Measurements from ENCODE around the gene ADAMTSL3. TPM values are rescaled to one million over a fixed set of nuclear protein-coding genes. Genes with fewer than 3 reads are reported as not detected.

The ADAMTSL3 gene, protein sequence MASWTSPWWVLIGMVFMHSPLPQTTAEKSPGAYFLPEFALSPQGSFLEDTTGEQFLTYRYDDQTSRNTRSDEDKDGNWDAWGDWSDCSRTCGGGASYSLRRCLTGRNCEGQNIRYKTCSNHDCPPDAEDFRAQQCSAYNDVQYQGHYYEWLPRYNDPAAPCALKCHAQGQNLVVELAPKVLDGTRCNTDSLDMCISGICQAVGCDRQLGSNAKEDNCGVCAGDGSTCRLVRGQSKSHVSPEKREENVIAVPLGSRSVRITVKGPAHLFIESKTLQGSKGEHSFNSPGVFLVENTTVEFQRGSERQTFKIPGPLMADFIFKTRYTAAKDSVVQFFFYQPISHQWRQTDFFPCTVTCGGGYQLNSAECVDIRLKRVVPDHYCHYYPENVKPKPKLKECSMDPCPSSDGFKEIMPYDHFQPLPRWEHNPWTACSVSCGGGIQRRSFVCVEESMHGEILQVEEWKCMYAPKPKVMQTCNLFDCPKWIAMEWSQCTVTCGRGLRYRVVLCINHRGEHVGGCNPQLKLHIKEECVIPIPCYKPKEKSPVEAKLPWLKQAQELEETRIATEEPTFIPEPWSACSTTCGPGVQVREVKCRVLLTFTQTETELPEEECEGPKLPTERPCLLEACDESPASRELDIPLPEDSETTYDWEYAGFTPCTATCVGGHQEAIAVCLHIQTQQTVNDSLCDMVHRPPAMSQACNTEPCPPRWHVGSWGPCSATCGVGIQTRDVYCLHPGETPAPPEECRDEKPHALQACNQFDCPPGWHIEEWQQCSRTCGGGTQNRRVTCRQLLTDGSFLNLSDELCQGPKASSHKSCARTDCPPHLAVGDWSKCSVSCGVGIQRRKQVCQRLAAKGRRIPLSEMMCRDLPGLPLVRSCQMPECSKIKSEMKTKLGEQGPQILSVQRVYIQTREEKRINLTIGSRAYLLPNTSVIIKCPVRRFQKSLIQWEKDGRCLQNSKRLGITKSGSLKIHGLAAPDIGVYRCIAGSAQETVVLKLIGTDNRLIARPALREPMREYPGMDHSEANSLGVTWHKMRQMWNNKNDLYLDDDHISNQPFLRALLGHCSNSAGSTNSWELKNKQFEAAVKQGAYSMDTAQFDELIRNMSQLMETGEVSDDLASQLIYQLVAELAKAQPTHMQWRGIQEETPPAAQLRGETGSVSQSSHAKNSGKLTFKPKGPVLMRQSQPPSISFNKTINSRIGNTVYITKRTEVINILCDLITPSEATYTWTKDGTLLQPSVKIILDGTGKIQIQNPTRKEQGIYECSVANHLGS (N-terminal part only)
- total RNA-seq (ENCODE audit: unreplicated experiment), result 0.64 TPM
- long read RNA-seq, result 0 reads

DNA sequence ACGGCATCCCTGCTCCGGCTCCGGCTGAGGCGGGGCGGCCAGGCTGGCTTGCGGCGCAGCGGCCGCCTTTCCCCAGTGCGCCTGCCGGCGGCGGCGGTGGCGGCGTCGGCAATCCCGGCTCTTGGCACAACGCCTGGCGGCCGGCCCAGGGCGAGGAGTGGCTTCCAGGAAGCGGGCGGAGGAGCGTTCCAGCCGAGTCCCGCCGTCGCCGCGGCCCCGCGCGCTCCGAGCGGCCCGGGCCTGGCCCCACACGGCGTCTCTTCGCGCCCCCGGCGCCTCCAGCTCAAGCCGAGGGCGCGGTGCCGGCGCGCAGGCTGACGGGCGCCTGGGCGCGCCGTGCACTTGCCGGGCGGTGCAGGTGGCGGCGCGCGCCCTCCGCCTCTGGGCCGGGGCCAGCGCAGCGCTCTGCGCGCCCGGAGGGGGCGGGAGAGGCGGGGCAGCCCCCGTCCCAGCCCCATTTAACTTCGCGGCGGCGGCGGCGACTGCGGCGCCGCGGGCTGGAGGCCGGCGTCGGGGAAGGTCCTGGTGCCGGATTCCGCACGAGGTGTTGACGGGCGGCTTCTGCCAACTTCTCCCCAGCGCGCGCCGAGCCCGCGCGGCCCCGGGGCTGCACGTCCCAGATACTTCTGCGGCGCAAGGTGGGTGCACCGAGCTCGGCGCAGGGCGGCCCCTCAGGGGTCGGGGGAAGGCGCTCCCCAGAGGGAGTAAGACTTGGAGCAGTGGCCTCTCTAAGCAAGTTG lies at the start of gene ADAMTSL3:
Gene ADAMTSL3 (plus strand): TSS at position 485 of the 740 bp plus-strand sequence. CDS start 1,639 bp downstream, outside the sequence.
- Mint-ChIP-seq H3K4me1 (ENCODE audit: unreplicated experiment) (peaks cover 15% of the 10 kb centered on the region), H3K27ac (ENCODE audit: unreplicated experiment) (no peak within 1 kb of the TSS), H3K27me3 (ENCODE audit: unreplicated experiment) (peaks cover 12% of the 10 kb centered on the region), H3K36me3 (ENCODE audit: low read depth, unreplicated experiment) (no peaks in the 10 kb centered on the region), H3K9me3 (ENCODE audit: unreplicated experiment) (no peaks in the 10 kb centered on the region), H3K4me3 (ENCODE audit: unreplicated experiment) (no peak within 1 kb of the TSS)
- TF ChIP-seq, protein P1, sequence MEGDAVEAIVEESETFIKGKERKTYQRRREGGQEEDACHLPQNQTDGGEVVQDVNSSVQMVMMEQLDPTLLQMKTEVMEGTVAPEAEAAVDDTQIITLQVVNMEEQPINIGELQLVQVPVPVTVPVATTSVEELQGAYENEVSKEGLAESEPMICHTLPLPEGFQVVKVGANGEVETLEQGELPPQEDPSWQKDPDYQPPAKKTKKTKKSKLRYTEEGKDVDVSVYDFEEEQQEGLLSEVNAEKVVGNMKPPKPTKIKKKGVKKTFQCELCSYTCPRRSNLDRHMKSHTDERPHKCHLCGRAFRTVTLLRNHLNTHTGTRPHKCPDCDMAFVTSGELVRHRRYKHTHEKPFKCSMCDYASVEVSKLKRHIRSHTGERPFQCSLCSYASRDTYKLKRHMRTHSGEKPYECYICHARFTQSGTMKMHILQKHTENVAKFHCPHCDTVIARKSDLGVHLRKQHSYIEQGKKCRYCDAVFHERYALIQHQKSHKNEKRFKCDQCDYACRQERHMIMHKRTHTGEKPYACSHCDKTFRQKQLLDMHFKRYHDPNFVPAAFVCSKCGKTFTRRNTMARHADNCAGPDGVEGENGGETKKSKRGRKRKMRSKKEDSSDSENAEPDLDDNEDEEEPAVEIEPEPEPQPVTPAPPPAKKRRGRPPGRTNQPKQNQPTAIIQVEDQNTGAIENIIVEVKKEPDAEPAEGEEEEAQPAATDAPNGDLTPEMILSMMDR (IDR thresholded peaks at IDR 0.05; ENCODE audit: unreplicated experiment), result no peak
- peak; percentile 56 for DNase-seq (ENCODE audit: low spot score)

DNA sequence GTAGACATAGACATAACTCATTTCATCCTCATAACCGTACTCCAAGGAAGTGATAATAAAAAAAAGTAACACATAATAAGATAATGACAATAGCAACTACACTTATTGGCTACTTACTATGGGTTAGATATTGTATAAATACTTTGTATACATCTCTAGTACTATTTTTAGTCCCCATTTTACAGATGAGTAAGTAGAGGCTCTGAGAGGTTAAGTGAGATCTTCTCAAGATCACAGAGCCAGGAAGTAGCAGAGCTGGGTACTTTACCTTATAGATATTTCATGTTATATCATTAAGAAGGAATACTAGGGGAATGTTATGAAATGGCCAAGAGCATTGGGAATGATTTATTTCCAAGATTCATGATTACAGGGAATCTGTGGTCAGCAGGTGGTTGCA lies 49.4 kb upstream of the ADAMTSL3 start:
- no peaks in the 10 kb centered on the region for H3K4me1 Mint-ChIP-seq (ENCODE audit: unreplicated experiment)
- no peaks in the 10 kb centered on the region for H3K9me3 Mint-ChIP-seq (ENCODE audit: unreplicated experiment)
- H3K4me3 Mint-ChIP-seq (ENCODE audit: unreplicated experiment), result no peak overlapping the region
- H3K36me3 Mint-ChIP-seq (ENCODE audit: low read depth, unreplicated experiment), result peaks cover 12% of the 10 kb centered on the region
- H3K27me3 Mint-ChIP-seq (ENCODE audit: unreplicated experiment), result no peaks in the 10 kb centered on the region
- TF ChIP-seq, protein P1 (IDR thresholded peaks at IDR 0.05; ENCODE audit: unreplicated experiment), result no peak
- H3K27ac Mint-ChIP-seq (ENCODE audit: unreplicated experiment), result no peak overlapping the region
- DNase-seq (ENCODE audit: low spot score), result no peak

DNA sequence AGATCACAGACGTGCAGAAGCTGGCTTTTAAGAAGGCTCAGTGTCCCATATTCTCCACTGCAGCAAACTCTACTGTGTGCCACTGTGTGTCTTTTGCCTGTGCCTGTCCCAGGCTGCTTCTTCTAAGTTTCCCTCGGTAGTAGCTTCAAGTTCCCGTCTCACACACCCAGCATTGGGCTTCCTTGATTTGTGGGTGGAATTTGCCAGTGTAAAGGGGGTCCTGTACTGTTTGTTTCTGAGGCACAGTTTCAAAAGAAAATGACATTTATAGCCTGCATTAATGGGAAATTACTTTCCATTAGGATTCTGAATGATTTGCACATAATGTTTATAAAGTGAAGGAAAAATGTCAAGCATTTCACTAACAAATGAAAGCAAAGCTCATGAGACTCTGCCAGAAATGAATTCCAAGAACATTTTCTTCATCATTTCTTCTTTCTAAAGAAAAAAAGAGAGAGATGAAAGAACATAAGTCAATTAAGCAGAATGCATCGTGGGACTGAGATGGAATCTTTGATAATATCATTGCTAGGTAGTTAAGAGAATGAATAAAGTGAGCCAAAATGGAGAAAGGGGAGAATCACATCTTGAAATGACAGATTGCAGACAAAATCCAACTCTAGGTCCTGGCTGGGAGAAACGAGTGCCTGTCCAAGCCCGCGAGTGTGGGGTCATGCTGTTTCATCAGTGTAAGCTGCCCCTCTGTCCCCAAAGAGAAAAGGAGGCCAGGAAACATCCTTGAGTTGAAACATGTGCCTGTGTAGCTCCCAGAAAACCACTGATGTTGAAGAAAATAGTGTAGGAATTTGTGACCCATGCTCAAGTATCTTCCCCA lies 48.6 kb upstream of the ADAMTSL3 start:
- TF ChIP-seq, protein P1 (IDR thresholded peaks at IDR 0.05; ENCODE audit: unreplicated experiment), result no peak
- no peak overlapping the region for H3K4me3 Mint-ChIP-seq (ENCODE audit: unreplicated experiment)
- H3K9me3 Mint-ChIP-seq (ENCODE audit: unreplicated experiment), result no peaks in the 10 kb centered on the region
- H3K36me3 Mint-ChIP-seq (ENCODE audit: low read depth, unreplicated experiment), result peaks cover 5% of the 10 kb centered on the region
- no peak overlapping the region for H3K27ac Mint-ChIP-seq (ENCODE audit: unreplicated experiment)
- H3K4me1 Mint-ChIP-seq (ENCODE audit: unreplicated experiment), result no peaks in the 10 kb centered on the region
- DNase-seq (ENCODE audit: low spot score), result no peak
- H3K27me3 Mint-ChIP-seq (ENCODE audit: unreplicated experiment), result no peaks in the 10 kb centered on the region

DNA sequence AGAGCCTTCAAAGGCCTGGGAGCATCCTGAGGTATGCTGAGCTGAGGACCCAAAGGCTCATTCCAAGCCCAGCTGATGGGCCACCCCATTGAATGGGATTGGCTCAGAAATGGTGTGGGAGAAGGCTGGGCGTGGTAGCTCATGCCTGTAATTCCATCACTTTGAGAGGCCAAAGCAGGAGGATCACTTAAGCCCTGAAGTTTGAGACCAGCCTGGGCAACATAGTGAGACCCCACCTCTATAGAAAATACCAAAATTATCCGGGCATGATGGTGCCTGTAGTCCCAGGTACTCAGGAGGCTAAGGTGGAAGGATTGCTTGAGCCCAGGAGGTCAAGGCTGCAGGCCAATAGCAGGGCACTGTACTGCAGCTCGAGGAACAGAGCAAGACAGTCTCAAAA lies 43.8 kb upstream of the ADAMTSL3 start:
- no peak overlapping the region for H3K4me3 Mint-ChIP-seq (ENCODE audit: unreplicated experiment)
- H3K27me3 Mint-ChIP-seq (ENCODE audit: unreplicated experiment), result no peaks in the 10 kb centered on the region
- no peaks in the 10 kb centered on the region for H3K4me1 Mint-ChIP-seq (ENCODE audit: unreplicated experiment)
- no peaks in the 10 kb centered on the region for H3K9me3 Mint-ChIP-seq (ENCODE audit: unreplicated experiment)
- TF ChIP-seq, protein P1 (IDR thresholded peaks at IDR 0.05; ENCODE audit: unreplicated experiment), result no peak
- no peaks in the 10 kb centered on the region for H3K36me3 Mint-ChIP-seq (ENCODE audit: low read depth, unreplicated experiment)
- no peak for DNase-seq (ENCODE audit: low spot score)
- H3K27ac Mint-ChIP-seq (ENCODE audit: unreplicated experiment), result no peak overlapping the region
